Heart right ventricle (tissue), 16 donors: ENCODE measurements around the gene AUP1. TPM values are rescaled to one million over a fixed set of nuclear protein-coding genes. Genes with fewer than 3 reads are reported as not detected.

Experiments used
- ATAC-seq, 8 donors: fragments of 200-7000 bp; cut with Tn5 transposase; one replicate each; pipeline ENCODE4 v1.9.1; 2020; ENCODE audit warnings: mild to moderate bottlenecking in 8 of 8, moderate library complexity in 8 of 8, moderate number of reproducible peaks in 1 of 8
- DNase-seq, 2 donors: peaks; one replicate each; pipeline ENCODE4 v3.0.0-alpha.2; 2020
- H3K27ac ChIP-seq, 10 donors: fragments of 200-600 bp; sonication (generic) in 2 of 10; one replicate each; pipeline versions ENCODE4 v1.5.0 to v1.8.0; 2020 to 2022; ENCODE audit warnings: mild to moderate bottlenecking in 3 of 10
- H3K27me3 ChIP-seq, 7 donors: fragments of 200-600 bp; one replicate each; pipeline ENCODE4 v1.8.0; 2021 to 2022; ENCODE audit warnings: mild to moderate bottlenecking in 2 of 7
- H3K36me3 ChIP-seq, 9 donors: fragments of 200-600 bp; sonication (generic) in 1 of 9; one replicate each; pipeline versions ENCODE4 v1.5.0 to v1.8.0; 2020 to 2022; ENCODE audit warnings: mild to moderate bottlenecking in 2 of 9
- H3K4me1 ChIP-seq, 9 donors: fragments of 200-600 bp; sonication (generic) in 1 of 9; one replicate each; pipeline versions ENCODE4 v1.5.0 to v1.8.0; 2020 to 2022; ENCODE audit warnings: mild to moderate bottlenecking in 4 of 9
- H3K4me3 ChIP-seq, 10 donors: fragments of 200-600 bp; sonication (generic) in 2 of 10; one replicate each; pipeline versions ENCODE4 v1.5.0 to v1.8.0; 2020 to 2022; ENCODE audit warnings: mild to moderate bottlenecking in 7 of 10, moderate library complexity in 2 of 10
- H3K9me3 ChIP-seq, 11 donors: fragments of 200-600 bp in 10 of 11; sonication (generic) in 2 of 11; one replicate each; pipeline versions ENCODE4 v1.5.0 to v1.8.0; 2013 to 2022; ENCODE audit warnings: mild to moderate bottlenecking in 2 of 11, control low read depth in 1 of 11, moderate library complexity in 1 of 11
- WGBS, 2 donors: extraction: QIAGEN DNeasy Blood & Tissue Kit; methylation state at CpG; one replicate each; pipeline ENCODE4 v1.1.7; 2013; ENCODE audit warnings: inconsistent platforms in 1 of 2; 5-methylcytosine and 5-hydroxymethylcytosine counted together
- intact Hi-C, 10 donors: fragments of 100-400 bp; cut with DNase I; formaldehyde crosslinking; loops; one replicate each; pipeline versions ENCODE4 v1.11.1 to v1.14.2; 2022
- polyA plus RNA-seq, 2 donors: library from polyadenylated mRNA; stranded (reverse); fragments of 200-250 nt; gene quantifications; one replicate each; pipeline ENCODE4 v1.2.3, GENCODE V29; 2013
- total RNA-seq, 10 donors: library from RNA; stranded (reverse); fragmentation: NEBNext Ultra II Directional in 3 of 10; extraction: Animal tissue kit (Norgen Biotek cat#: 25700) in 3 of 10; gene quantifications; one replicate each; pipeline versions ENCODE4 v1.2.1 to v1.2.4, GENCODE V29; 2021 to 2023
- TF ChIP-seq, protein P1 (sequence below), 9 donors: fragments of 200-600 bp; sonication (generic) in 2 of 9; IDR thresholded peaks; one replicate each; pipeline versions ENCODE4 v1.5.0 to v1.8.0; 2021 to 2022; ENCODE audit warnings: antibody characterized with exemption in 9 of 9, mild to moderate bottlenecking in 5 of 9, moderate library complexity in 1 of 9
- donor health status: Arrhythmogenic right ventricular cardiomyopathy.
- donor health status: ischemic (EF 13 %, LVEDD 7.1; RV severe dilation, severe dysfunction).
- donor health status: healthy with polysubstance abuse.
- donor health status: DM: no; HTN: yes; CAD: no.
- donor health status: DM: no; HTN: no; CAD: no.
- donor health status: ischemic (EF 25% LVEDD 6.9; RV normal size, moderate dysfunction).
- donor health status: ischemic (EF 25% LVEDD 5.7; RV mildly dilated, moderate dysfunction).
- donor health status: healthy.
- donor health status: DM: yes; HTN: yes; CAD: no.
- donor health status: Ischemic cardiomyopathy.
- donor health status: ischemic (EF 35%, LVEDD 5.7; RV mildly dilated, moderate dysfunction).
- donor health status: nonischemic (EF 11% LVEDD 7.7; RV severe dilation, severe dysfunction).
- donor health status: DM: yes; HTN: yes; CAD: no.
- donor health status: PGD.
- donor health status: ischemic (EF 29% LVEDD 5.4; RV normal size, mild dysfunction).
- donor health status: nonischemic (EF 23%, LVEDD 6.1; RV moderate dilation, normal function).

The AUP1 gene
- total and polyA plus RNA-seq, 12 donors: 31.4 to 163 (median 42.9) TPM

DNA sequence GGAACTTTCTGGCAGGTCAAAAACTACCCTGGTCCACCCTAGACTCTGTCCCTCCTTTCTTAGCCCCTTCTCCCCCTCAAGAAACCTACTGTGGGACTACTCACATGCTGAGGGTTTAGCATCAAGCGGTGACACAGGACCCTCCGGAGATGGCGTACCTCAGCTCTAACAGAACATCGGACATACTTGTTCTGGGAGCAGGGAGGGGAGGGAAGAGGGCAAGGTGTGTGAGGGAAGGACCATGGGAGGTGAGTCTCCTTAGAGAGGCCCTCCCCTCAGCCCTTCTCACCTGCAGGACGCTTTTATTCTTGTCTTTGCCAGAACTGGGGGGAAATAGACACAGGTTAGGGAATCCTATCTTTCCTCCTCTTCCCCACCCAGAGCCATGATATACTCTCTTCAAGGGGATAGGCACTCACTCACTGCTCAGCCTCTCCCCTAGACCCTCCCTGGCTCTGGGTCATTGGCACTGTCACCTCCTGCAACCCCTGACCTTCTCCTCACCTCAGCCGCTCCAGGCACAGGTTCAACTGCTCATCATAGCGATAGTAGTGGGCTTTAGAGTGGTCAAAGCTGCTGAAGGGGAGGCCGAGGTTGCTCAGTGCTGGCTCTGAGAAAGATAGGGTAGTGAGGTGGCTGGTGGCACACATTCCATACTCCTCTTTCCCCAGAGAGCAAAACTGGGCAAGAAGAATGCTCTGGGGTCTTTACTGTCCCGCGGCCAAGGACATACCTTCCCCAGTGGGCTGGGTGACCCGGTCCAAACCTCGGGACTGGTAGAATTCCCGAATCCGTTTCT is 23.9 kb downstream of the AUP1 start:
- no peak for DNase-seq
- H3K36me3 ChIP-seq: peaks cover 0 to 20% (median 3%) of the 10 kb centered on the region in 9 donors
- peaks cover 8 to 60% (median 43%) of the 10 kb centered on the region in 9 donors for H3K4me1 ChIP-seq
- peaks cover 0 to 56% (median 40%) of the 10 kb centered on the region in 7 donors for H3K27me3 ChIP-seq
- peak overlapping the region in 1 of 10 donors; percentile 97 for H3K27ac ChIP-seq
- 95 to 96% methylated on average over 14 of the region's 14 CpGs for WGBS, 2 donors
- no peaks in the 10 kb centered on the region for H3K9me3 ChIP-seq
- TF ChIP-seq, protein P1, sequence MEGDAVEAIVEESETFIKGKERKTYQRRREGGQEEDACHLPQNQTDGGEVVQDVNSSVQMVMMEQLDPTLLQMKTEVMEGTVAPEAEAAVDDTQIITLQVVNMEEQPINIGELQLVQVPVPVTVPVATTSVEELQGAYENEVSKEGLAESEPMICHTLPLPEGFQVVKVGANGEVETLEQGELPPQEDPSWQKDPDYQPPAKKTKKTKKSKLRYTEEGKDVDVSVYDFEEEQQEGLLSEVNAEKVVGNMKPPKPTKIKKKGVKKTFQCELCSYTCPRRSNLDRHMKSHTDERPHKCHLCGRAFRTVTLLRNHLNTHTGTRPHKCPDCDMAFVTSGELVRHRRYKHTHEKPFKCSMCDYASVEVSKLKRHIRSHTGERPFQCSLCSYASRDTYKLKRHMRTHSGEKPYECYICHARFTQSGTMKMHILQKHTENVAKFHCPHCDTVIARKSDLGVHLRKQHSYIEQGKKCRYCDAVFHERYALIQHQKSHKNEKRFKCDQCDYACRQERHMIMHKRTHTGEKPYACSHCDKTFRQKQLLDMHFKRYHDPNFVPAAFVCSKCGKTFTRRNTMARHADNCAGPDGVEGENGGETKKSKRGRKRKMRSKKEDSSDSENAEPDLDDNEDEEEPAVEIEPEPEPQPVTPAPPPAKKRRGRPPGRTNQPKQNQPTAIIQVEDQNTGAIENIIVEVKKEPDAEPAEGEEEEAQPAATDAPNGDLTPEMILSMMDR (IDR thresholded peaks at IDR 0.05): no peak
- ATAC-seq: no peak
- intact Hi-C loops: loop anchor here in 1 of 10 donors (2.0 kb wide), 1 partner anchor 23 kb away; the partner anchor contains the start of genes CCDC142 and TTC31
- peak overlapping the region in 4 of 10 donors; percentile 5 to 71 (median 39) for H3K4me3 ChIP-seq

DNA sequence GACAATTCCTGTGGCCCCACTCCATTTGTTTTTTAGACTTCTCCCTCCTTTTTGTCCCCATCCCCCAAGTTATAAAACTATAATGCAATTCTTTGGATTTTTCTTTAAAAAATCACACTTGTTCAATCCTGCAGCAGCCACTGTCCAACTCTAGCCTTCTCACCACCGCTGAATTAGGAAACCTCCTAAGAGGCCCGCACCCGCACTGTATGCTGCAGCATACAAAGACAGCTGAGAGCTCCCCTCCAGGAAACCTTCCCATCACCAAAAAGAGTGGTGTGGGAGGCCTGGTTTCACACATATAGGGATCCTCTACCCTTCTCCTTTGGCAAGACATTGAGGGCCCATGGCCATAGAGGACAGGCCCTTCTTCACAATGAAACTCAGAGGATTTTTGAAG is 24.9 kb downstream of the AUP1 start:
- H3K36me3 ChIP-seq: peaks cover 0 to 20% (median 3%) of the 10 kb centered on the region in 9 donors
- peaks cover 8 to 66% (median 48%) of the 10 kb centered on the region in 9 donors for H3K4me1 ChIP-seq

DNA sequence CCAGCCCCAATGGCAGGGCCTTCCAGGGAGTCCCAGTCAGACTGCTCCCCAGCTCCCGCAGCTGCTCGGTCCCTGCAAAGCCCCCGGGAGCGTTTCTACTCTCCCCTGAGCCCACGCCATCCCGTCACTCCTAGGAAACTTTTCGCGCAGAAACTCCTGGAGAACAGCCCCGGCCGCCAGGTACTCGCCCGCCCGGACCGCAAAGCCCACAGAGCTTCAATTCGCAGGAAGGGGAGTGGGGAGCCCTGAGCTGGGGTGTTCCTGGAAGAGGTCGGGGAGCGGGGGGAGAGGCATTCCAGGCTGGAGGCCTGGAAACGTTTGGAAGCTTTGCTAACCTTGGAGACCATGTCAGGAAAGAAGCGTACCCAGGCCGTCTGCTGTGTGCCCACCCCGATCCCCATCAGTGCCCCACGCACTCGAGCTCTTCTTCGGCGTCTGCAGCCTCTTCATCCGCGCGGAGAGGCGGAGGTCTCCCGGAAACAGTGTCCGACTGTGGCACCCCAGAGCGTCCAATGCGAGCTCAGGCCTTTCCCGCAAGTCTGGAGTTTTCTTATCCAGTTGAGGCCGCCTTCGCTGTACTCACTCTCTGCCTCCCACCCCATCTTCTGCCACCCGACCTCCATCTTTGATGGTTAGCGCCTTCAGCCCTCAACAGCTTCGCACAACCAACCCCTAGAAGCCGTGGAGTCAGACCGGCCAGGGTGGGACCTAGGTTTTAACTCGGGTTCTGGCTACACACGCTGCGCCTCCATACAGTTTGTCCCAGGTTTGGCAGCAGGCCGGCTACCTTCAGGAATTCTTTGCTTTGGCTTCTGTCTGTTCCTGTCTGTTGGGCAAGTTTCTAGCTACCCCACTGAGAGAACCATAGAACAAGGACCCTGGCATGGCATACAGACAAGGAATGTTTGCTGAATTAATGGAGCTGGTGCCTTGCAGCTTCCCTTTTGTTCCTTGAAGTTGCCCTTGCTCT is 25.7 kb downstream of the AUP1 start:
- intact Hi-C loops: loop anchor here in 4 of 10 donors (2.0 to 5.0 kb wide), 2 partner anchors 25 to 84 kb away; partner anchors contain the start of genes AUP1 (in 1 of the 4) and HTRA2 (in 1 of the 4)
- peaks cover 10 to 74% (median 56%) of the 10 kb centered on the region in 9 donors for H3K4me1 ChIP-seq
- TF ChIP-seq, protein P1 (IDR thresholded peaks at IDR 0.05): no peak
- peaks cover 2 to 56% (median 45%) of the 10 kb centered on the region in 7 donors for H3K27me3 ChIP-seq
- H3K36me3 ChIP-seq: peaks cover 0 to 20% (median 3%) of the 10 kb centered on the region in 9 donors
- no peaks in the 10 kb centered on the region for H3K9me3 ChIP-seq
- H3K27ac ChIP-seq: peak overlapping the region; percentile 69 to 92 (median 86)
- no peak for DNase-seq
- ATAC-seq: no peak
- 24% methylated on average over 45 of the region's 45 CpGs for WGBS, 2 donors
- H3K4me3 ChIP-seq: peak overlapping the region; percentile 42 to 85 (median 67)

More for the DNA sequence above, 24.9 kb downstream of the AUP1 start:
- Histone ChIP-seq H3K9me3 (no peaks in the 10 kb centered on the region), H3K27ac (peak overlapping the region in 2 of 10 donors; percentile 86 to 92), H3K4me3 (peak overlapping the region in 5 of 10 donors; percentile 61 to 85 (median 68)), H3K27me3 (peaks cover 0 to 56% (median 40%) of the 10 kb centered on the region in 7 donors)
- DNase-seq (no peak), ATAC-seq (no peak)
- 92 to 93% methylated on average over 3 of the region's 3 CpGs for WGBS, 2 donors
- intact Hi-C loops: loop anchor here in 3 of 10 donors (5.0 kb wide), 1 partner anchor 83 kb away; no protein-coding TSS in a partner anchor
- TF ChIP-seq, protein P1 (IDR thresholded peaks at IDR 0.05): no peak
